Lower leg skin (tissue), 4 donors: ENCODE measurements around the gene RAX2. TPM values are rescaled to one million over a fixed set of nuclear protein-coding genes. Genes with fewer than 3 reads are reported as not detected.

Source experiments
- DNase-seq, 2 donors: peaks; one replicate each; pipeline ENCODE4 v3.0.0-alpha.2; 2019; ENCODE audit warnings: low spot score in 2 of 2
- H3K4me3 ChIP-seq: fragments of 200-600 bp; sonication (generic); 2 replicates; pipeline ENCODE4 v1.5.1; 2017; ENCODE audit warnings: mild to moderate bottlenecking, low read depth; ENCODE audit not compliant: poor library complexity, severe bottlenecking
- POLR2A ChIP-seq, 2 donors: fragments of 450-650 bp; IDR thresholded peaks; one replicate each; pipeline ENCODE4 v1.6.1; 2016 to 2017; ENCODE audit warnings: antibody characterized with exemption in 2 of 2, mild to moderate bottlenecking in 1 of 2, moderate library complexity in 1 of 2
- WGBS, 2 donors: methylation state at CpG; one replicate each; pipeline ENCODE4 v1.1.5; 2018; 5-methylcytosine and 5-hydroxymethylcytosine counted together
- intact Hi-C: fragments of 100-400 bp; cut with DNase I; formaldehyde crosslinking; loops from one replicate; pipeline ENCODE4 v1.15.0; 2023; ENCODE audit warnings: low total_unique reads
- total RNA-seq, 4 donors: library from RNA; depleted of rRNA; stranded (reverse); fragments of >200 nt; gene quantifications; one replicate each; pipeline ENCODE4 v1.1.0, GENCODE V29; 2016
- TF ChIP-seq, protein P1 (sequence below), 3 donors: fragments of 450-650 bp; IDR thresholded peaks; one replicate each; pipeline ENCODE4 v1.5.1; 2016; ENCODE audit warnings: antibody characterized with exemption in 3 of 3, mild to moderate bottlenecking in 3 of 3, moderate library complexity in 2 of 3

The RAX2 gene
- total RNA-seq, 4 donors from 2014 or later, result not detected

DNA sequence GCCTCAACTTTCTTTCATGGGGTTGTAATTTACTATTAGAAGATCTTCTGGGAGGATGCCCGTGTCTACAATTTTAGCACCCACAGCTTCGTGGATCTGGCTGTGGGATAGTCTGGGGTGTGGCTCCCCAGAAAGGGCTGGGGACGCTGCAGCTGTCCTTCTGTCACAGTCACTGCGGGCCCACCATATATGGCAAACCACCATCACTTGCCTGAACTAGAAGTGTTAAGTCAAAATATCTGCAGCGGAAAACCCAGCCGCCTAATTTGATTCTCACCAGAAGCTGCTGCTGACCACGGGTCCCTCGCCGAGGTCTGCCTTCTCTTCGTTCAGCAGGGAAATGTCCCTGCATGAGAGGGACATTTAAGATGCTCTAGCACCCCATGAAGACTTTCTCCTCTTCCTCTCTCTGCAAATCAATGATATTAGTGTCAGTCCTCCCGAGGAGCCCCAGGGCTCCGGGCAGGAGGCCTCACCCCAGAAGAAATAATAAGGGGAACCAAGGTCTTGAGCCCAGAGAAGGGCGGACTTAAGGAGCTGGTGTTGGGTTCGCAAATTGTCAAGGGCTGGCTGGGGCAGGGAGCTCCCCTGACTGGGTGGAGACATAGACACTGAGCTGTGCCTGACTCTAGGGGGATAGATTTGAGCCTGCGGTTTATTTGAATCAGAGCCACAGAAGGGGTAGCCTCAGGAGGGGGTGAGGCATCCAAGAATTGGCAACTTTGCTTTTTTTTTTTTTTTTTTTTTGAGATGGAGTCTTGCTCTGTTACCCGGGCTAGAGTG is 17.2 kb upstream of the RAX2 start:
- no peak for DNase-seq
- no peak for TF ChIP-seq POLR2A (IDR thresholded peaks at IDR 0.05)
- TF ChIP-seq, protein P1, sequence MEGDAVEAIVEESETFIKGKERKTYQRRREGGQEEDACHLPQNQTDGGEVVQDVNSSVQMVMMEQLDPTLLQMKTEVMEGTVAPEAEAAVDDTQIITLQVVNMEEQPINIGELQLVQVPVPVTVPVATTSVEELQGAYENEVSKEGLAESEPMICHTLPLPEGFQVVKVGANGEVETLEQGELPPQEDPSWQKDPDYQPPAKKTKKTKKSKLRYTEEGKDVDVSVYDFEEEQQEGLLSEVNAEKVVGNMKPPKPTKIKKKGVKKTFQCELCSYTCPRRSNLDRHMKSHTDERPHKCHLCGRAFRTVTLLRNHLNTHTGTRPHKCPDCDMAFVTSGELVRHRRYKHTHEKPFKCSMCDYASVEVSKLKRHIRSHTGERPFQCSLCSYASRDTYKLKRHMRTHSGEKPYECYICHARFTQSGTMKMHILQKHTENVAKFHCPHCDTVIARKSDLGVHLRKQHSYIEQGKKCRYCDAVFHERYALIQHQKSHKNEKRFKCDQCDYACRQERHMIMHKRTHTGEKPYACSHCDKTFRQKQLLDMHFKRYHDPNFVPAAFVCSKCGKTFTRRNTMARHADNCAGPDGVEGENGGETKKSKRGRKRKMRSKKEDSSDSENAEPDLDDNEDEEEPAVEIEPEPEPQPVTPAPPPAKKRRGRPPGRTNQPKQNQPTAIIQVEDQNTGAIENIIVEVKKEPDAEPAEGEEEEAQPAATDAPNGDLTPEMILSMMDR (IDR thresholded peaks at IDR 0.05), result no peak
- WGBS, 2 donors, result 36 to 43% methylated on average over 16 of the region's 16 CpGs
- intact Hi-C loops, result no loop called here
- no peak overlapping the region for H3K4me3 ChIP-seq

DNA sequence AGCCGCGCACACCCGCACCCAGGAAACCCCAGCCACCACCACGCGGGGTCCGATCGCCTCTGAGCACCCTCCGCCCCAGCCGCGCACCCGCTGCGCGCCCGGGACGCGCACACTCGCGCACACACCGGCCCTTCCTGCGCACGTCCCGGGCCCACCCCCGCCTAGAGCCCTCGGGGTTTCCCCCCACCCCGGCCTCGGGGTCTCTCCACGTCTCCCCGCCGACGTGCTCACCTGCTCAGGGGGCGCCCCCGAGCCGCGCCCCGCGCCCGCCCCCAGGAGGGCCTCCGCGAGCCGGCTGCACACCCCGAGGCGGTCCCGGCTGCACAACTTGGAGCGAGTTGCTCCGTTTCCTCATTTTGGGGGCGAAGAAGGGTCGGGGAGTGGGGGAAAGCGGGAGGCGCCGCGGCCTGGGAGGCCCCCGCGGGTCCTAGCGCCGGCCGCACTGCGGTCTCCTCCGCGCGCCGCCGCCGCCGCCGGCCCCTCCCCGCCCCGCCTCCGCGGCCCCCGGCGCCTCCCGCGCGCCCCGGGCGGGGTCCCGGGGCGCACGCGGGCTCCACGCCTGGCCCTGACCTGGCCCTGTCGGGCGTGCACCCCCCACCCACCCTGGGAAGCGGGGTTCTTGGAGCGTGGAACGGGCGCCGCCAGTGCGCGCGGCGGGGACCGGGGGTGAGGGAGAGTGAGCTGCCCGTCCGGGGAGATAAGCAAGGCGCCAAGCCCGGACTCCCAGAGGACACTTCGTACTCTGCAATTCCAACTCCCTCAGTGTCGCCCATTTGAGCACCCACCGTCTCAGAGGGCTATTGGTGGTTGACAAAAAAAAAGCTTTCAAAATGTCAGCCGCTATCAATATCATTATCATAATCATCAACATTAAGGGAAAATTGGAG is 14.2 kb upstream of the RAX2 start, which contains the start of gene MATK:
Gene MATK (minus strand): TSS at position 444 of the 887 bp plus-strand sequence. CDS start 1,246 bp downstream, outside the sequence.
- intact Hi-C loops, result no loop called here
- 27 to 34% methylated on average over 11 to 16 of the region's 101 CpGs for WGBS, 2 donors
- peak within 1 kb of the TSS; percentile 24 for H3K4me3 ChIP-seq
- TF ChIP-seq, protein P1 (IDR thresholded peaks at IDR 0.05), result no peak
- TF ChIP-seq POLR2A (IDR thresholded peaks at IDR 0.05), result no peak
- no peak for DNase-seq

DNA sequence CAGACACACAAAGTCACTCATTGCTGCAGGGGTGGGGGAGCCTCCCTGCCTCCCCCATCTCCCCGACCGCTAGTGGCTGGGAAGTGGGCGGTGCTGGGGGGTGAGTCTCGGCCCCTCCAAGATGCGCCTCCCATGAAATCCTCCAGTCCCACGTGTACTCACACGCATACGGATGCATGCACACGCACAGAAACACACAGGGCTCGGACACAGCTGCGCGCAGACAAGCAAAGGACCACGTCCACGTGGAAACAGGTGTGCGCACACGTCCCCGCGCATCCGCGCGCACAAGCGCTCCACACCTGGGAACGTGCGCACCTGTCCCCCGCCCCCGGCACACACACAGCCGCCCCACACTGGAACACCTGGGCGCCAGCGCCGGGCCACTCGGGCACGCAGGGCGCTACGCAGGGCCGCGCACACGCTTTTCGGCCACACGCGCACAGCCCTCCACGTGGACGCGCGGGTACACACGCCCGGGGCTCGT is 13.5 kb upstream of the RAX2 start:
- intact Hi-C loops, result no loop called here
- no peak for DNase-seq
- no peak for TF ChIP-seq POLR2A (IDR thresholded peaks at IDR 0.05)
- TF ChIP-seq, protein P1 (IDR thresholded peaks at IDR 0.05), result no peak
- H3K4me3 ChIP-seq, result peak overlapping the region; percentile 24
- 1 to 2% methylated on average over 18 to 24 of the region's 47 CpGs for WGBS, 2 donors

DNA sequence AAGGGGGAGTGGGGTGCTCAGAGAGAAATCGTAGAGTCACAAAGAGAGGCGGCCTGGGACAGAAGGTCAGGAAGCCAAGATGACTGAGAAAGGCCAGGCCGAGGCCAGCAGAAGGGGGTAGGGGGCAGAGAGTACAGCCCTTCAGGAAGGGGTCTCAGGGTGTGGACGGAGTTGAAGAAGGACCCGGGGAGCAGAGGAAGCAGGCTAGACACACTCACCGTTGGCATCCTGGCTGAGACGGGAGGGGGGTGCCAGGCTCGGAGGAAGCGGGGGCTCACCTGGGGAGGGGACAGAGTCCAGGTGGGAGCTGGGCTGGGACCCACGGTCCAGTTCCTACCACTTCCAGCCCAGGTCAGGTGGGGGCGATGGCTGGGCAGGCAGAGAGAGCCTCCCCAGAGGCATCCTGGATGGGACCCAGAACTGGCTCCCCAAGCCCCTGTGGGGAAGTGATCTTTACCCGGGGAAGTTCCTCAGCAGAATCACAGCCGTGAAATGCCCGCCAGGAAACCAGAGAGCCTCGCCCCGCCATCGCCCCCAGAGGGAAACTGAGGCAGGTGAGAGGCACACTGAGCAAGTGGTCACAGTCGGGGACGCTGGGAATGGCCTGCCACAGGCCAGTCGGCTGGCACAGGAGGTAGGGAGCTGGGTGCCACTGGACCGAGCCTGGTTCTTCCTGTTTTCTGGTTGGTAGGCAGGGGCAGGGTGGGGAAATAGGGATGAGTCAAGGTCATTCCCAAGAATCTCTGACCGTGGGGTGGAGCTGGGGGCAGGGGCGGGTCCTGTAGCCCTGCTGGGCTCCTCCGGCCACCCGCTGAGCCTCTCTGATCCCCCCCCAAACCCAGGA is 12.8 kb upstream of the RAX2 start:
- TF ChIP-seq, protein P1 (IDR thresholded peaks at IDR 0.05), result no peak
- no peak for TF ChIP-seq POLR2A (IDR thresholded peaks at IDR 0.05)
- no peak for DNase-seq
- intact Hi-C loops, result no loop called here
- H3K4me3 ChIP-seq, result no peak overlapping the region
- WGBS, 2 donors, result 18 to 22% methylated on average over 20 to 25 of the region's 25 CpGs
